HG03196 (cell line): ENCODE data around the gene ARHGAP22.

Experiments used
- ATAC-seq: cut with Tn5 transposase; IDR thresholded peaks from one replicate; pipeline ENCODE4 v1.9.1; 2021; ENCODE audit not compliant: unreplicated experiment

Gene ARHGAP22

DNA sequence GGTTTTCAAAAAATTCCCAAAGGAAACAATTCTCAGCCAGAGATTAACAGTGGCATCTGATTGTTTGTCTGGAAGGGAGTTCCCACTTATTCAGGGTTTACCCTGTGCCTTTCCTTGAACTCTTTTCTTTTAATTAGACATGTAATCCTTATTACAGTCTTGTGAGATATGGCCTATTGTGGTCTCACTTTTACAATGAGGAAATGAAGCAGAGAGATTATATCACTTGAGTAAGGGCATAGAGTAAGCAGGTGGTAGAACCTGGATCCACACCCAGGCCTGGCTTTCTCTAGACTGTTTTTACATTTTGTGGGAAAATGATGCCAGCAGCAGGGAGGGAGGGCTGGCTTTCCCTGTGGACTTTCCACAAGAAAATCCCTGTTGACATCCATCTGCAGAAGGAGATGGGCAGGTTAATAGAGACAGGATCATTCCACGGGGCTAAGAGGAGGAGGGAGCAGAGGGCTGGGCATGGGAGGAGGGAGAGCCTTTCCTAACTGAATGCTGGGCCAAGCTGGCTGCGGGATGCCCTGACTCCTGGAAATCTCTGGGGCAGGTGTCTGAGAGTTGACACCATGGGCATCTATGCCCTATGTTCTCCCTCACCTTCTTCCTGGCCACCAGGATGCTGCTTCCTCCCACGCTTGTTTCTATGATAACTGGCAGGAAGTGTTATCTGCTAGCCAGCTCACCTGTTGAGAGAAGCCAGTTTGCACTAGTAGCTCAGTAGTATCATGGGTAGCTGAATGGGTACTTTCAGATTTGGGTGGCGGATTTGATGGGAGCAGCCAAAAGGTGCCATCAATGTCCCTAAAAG lies 28.7 kb upstream of the ARHGAP22 start:
- peak; percentile 32 for ATAC-seq

GRCh38 chr10:48632166-48632565 lies 27.3 kb upstream of the ARHGAP22 start:
- ATAC-seq, result no peak

GRCh38 chr10:48627984-48628609 lies 23.2 kb upstream of the ARHGAP22 start:
- no peak for ATAC-seq

- no peak for ATAC-seq
Measured at GRCh38 chr10:48626986-48627731, 22.3 kb upstream of the ARHGAP22 start.

DNA sequence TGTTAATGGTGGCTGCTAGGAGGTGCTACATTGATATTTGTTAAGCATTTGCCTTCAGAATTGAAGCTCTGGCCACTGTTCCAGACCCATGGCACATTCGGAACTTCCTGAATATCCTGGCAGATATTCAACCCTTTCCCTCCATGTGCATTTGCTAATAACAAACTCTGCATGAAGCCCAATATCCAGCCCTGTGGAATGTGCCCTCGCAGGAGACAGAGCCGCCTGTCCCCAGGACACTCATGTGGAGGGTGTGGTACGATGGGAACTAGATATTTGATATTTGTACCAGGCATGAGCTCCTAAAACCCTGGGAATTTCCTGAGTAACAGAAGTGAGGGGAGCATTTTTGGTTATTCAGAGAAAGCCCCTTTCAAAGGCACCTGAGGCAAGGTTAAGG lies 21.6 kb upstream of the ARHGAP22 start:
- ATAC-seq, result no peak

GRCh38 chr10:48625826-48626134 lies 20.9 kb upstream of the ARHGAP22 start:
- ATAC-seq, result no peak

DNA sequence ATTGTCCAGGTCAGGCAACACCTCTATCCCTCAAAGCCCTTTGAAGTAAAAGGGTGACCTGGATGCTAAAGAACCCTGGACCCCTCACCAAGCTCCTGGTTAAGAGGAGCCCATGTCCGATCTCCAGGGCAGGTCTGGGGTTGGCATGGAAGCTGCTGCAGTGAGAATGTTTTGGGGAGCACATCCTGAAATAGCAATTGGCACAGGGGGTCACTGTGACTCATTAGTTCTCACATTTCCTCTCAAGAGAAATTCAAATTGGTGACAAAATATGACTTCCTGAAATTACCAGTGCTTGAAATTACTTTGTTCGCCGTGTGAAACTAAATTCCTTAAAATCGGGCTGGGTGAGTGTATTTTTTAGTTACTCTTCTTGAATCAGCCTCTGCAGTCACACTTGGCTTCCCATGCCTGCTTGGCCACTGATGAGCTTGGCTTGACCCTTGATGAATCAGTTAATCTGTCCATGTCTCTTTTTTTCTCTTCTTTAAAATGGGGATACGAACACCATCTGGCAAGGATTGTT lies 18.8 kb upstream of the ARHGAP22 start:
- ATAC-seq, result no peak

DNA sequence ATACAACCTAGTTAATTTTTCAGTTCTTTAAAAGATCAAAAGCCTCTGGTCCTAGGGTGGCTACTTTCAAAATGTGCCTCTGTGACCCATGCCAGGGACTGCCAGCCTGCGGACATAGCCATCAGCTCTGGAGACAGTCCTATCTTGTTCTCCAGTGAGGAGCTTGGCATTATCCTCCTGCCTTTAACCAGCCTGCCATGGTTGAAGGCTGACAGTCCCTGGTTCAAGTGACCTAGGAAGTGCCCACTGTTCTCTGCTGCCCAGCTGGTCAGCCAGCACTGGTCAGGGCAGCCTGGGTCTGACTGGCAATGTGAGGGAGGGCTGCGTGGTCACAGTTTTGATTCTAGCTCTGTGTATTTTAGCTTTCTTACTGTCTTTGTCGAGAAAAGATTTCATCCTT lies 18.1 kb upstream of the ARHGAP22 start:
- no peak for ATAC-seq

DNA sequence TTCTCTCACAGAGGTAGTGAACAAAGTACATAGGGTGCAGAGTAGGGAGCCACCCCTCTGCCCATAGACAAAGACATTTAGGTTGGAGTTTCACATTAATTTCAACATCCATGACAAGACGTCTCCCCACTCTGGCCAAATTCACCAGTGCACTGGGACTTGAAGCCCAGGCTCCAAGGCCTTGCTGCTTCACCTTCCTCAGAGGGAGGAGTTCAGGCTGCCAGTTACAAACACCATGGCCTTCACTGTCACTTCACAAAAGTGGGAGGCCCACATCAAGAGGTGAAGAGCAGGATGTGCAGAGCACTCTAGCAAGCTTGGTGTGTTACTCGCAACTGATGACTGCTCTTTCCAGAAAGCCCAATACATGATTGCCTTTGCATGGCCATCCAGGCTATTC lies 15.8 kb upstream of the ARHGAP22 start:
- no peak for ATAC-seq

- no peak for ATAC-seq
Measured at GRCh38 chr10:48616436-48616835, 11.6 kb upstream of the ARHGAP22 start.

GRCh38 chr10:48614481-48615390 lies 9.9 kb upstream of the ARHGAP22 start:
- ATAC-seq, result peak; percentile 66

DNA sequence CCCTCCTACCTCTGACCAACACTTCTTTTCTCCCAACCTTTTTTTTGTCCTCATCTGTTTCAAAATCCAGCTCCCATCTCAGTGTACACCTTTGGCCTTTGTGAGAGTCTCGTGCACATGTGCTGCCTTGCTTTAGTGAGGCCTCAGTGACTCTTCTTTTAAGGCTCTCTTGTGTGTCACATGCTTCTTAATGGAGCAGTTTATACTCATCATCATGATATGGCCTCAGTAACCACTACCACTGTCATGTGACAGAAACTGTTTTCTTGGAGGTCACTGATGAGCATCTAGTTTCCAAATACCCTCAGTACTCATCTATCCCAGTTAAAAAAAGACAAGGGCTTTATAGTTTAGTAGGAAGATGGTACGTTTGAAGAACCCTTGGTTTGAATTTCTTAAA lies 8.1 kb upstream of the ARHGAP22 start:
- ATAC-seq, result no peak

GRCh38 chr10:48612236-48612943 lies 7.5 kb upstream of the ARHGAP22 start:
- ATAC-seq, result no peak

GRCh38 chr10:48611133-48611532 lies 6.3 kb upstream of the ARHGAP22 start:
- no peak for ATAC-seq

DNA sequence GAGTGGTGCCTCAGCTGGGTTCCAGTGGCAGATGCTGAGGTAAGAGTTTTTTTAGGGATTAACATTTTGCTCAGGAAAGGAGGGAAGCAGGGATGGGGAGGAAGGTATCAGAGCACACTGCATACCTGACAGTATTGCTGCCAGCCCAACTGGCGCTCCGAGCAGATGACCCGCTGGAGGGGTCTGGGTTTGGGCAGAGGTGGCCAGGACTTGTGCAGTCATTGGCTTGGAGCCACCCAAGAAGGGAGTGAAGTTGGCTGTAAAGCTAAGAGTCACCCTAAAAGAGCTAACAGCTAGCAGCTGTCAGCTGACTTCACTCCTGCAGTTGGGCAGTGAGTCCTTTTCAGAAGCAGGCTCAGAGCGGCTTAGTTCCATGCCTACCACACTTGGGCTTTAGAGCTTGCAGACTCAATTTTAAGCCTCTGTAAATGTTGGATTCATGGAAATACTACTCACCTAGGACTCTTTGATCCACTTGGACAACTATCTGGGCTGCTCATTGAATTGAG lies 5.8 kb upstream of the ARHGAP22 start:
- no peak for ATAC-seq

DNA sequence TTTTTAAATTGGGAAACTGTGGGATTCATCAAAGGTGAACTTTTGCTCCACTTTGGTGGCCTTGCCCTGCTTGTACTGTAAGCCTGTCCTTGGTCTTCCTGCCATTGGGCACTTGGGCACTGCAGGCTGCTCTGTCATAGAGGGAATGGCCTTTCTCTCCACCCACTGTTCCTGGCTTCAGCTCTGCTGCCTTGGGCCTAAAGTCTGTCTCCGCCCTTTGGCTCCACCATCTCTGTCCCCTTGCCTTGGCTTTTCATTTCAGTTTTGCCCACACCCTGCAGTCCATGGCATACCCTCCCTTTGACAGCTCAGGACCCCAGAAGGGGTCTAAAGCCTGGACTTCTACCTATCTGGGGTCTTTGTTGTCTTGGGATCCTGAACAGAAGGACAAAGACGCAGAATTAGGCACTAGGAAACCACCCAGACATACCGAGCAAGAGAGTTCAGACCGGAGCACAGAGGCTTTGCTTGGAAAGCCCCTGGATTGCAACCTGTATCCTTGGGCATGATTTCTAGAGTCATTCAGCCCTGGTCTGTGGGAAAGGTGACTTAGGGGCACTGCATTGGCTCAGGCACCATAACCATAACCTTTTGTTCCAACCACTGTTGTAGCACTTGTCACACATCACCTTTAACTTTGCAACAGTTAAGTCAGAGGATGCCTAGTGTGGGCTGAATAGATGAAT lies 5.2 kb upstream of the ARHGAP22 start:
- no peak for ATAC-seq

- ATAC-seq, result no peak
Measured at GRCh38 chr10:48609441-48609840, 4.6 kb upstream of the ARHGAP22 start.

GRCh38 chr10:48608976-48609375 lies 4.1 kb upstream of the ARHGAP22 start:
- ATAC-seq, result no peak

GRCh38 chr10:48608279-48608681 lies 3.4 kb upstream of the ARHGAP22 start:
- ATAC-seq, result no peak
